AML-193 (cell line): ENCODE results near the gene NOM1.

Experiments used
- DNase-seq, 2 experiments: peaks; one replicate each; lab custom pipeline; 2025; lab: John Stamatoyannopoulos, UW

The NOM1 gene

DNA sequence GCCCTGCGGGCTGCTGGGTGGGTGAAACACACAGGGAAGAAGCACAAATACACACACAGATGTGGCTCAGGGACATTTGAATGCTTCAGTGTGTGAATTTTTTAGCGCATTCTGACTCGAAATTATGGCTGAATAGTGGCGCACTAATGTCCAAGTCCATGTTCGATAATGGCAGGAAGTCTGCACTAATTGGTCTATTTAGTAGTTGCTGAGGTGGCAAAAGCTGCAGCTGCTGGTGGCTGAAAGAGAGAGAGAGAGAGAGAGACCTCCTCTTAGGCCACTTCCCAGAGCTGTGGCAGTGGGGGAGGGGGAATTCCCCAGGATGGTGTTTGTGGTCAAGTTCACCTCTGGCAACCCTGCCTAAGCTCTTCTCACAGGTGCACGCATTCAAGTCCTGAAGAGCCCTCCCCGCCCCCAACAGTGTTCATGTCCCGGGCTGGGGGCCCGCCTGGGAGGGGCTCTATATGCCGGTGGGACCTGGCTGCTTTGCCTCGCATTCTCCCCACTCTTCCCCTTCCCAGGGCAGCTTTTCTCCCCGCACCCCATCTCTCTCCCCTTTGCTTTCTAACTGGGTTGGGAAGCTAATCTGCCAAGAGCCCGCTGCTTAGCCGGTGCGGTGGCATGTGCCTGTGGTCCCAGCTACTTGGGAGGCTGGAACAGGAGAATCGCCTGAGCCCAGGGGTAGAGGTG is 67.0 kb downstream of the NOM1 start:
- no peak for DNase-seq

DNA sequence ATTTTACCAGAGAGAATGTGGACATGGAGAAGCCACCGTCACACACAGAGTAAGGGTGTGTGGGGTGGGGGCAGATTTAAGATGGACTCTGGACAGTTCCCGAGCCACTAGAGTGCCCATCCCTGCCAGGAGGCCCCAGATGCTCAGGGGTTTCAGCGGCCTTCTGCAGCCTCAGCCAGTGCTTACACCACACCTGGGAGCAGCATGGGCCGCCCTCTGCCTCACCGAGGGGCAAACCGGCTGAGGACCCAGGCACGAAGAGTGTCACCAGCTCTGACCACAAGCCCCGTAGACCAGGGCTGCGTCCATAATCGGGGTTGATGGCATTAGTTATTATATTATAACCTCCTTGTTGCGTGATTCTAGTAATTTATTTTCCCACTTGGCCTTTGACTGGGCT is 67.6 kb downstream of the NOM1 start:
- DNase-seq = no peak

DNA sequence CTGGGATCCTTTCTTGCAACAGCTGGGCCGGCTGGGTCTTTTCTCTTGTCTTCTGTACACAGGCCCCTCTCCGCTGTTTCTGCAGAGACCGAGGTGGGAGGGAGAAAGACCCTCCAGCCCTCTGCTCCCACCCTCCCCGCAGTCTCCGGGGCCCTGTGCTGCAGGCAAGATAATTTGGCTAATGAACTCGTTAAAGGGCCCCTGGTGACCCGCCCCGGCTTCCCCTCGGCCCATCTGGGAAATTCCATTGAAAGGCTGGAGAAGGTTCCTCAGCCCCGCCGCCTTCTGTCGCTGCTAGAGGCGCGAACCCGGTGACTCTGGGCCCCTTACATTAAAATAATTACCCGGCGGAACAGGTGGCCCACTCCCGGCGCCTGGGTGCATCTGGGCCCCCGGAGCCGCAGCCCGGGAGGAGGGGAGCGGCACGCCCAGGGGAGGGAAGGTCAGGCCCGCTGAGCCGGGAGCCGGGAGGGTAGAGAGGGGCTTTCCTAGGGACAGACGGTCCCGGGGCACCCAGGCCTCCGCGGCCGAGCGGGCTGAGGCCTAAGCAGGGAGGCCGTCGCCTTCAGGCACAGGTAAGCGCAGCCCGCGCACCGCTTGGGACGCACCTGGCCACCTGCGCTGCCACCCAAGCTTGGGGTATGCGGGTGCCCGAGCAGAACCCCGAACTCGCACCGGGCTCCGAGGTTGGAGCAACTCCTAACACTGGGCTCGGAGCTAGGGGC is 68.3 kb downstream of the NOM1 start:
- no peak for DNase-seq

DNA sequence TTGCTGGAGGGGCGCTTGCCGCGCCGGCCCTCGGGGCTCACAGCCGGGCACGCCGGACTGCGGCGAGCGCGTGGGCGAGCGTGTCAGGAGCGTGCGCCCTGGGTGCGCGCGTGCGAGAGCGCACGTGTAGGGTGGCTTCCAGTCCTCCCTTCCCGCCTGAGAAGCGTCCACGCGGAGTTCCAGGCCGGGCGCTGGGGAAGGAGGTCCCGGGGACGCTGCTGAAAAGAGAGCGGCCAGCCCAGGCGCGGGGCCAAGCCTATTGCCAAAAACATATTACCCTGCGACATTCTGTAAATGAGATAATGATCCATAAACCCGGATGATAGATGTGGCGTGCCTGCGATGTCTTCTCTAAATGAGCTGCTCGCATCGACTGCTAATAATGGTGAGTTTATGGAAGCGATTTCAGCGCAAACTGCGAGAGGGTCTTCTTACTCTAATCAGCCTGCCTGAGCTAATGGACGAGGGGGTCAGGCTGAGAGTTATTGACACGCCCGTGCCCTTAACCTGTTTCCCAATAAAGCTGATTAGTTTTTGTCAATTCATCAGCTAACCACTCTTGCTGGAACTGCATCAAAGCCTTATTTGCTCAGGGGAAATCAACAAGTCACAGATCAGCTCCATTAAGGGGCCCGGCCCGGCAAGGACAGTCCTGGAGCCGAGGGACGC is 69.0 kb downstream of the NOM1 start:
- no peak for DNase-seq

DNA sequence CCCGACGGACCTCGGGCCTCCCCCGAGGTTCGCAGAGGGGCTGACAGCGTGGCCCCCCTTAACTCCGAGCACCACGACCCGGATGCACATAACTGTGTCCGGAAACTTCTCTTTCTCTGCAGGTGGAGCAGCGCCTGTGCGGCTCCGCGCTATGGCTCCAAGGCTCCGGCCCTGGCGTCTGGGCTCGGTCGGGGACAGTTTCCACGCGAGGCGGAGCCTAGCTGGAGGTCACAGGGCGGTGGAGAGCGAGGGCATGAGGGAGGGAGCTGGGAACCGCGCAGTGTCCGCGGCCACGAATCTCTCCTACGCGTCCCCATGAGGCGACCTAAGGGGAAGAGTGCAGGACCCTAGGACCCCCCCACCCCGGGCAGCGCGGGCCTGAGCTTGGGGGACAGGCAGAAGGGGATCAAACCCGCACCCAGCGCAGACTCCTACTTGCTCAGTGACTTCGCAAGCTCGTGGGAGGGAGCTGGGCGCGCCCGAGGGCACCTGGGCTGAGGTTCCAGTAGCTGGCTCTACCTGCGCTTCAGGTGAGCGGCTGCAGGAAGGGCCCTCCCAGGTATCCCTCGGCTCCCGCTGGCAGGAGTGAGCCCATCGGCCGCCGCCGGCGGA is 69.6 kb downstream of the NOM1 start:
- DNase-seq = no peak

DNA sequence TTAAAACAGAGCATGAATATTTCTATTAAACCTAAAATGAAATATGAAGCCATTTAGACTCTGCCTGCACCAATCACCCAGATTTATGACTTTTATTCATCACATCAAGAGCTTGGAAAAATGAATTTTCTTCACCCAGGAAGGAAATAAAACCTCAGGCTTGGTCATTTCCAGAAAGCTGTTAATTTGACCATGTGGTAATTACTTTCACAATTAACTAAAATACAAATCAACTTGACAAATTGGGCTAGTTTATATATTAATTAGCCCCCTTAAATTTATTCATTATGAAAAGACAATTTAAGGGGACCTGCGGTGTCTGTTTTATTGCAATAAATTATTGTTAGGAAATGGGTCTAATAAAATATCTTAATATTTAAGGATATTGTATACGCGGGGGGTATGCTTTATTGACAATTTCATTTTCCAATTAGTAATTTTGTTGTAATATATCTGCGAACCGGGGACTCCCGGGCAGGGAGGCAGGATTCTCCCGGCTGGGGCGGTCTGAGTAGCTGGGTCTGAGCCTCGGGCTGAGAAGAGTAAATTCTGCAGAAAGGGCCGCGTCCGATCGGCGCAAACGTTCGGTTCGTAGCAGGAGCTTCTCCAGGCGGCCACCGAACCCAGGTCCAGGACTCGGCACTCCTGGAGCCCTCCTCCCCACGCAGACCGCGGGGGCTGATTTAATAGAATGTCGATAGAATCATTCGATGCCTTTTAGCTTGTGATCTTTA is 70.4 kb downstream of the NOM1 start:
- DNase-seq = no peak

DNA sequence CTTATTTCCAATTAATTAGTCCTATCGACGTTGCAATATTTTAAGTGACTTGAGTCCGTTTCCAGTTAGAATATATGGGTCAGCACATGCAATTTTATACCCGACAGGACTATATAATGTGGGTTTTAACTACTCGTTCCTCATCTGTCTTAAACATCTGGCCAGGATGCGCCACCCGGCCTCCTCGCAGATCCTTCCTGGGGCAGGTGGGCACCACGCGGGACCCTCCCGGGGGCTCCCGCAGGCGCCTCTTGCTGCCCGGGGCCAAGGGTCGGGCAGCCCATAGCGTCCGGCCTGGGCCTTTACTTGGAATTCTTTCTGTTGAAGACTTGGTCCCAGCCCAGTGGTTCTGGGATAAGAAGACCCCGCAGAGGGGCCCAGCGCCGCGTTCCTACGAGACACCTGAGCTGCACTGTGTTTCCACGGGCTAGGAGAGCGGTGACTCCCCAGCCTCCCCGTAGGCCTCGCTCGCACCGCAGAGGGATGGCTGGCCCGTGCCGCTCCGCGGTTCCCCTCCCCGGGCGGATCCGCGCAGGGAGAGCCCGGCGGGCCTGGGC is 71.1 kb downstream of the NOM1 start:
- no peak for DNase-seq

DNA sequence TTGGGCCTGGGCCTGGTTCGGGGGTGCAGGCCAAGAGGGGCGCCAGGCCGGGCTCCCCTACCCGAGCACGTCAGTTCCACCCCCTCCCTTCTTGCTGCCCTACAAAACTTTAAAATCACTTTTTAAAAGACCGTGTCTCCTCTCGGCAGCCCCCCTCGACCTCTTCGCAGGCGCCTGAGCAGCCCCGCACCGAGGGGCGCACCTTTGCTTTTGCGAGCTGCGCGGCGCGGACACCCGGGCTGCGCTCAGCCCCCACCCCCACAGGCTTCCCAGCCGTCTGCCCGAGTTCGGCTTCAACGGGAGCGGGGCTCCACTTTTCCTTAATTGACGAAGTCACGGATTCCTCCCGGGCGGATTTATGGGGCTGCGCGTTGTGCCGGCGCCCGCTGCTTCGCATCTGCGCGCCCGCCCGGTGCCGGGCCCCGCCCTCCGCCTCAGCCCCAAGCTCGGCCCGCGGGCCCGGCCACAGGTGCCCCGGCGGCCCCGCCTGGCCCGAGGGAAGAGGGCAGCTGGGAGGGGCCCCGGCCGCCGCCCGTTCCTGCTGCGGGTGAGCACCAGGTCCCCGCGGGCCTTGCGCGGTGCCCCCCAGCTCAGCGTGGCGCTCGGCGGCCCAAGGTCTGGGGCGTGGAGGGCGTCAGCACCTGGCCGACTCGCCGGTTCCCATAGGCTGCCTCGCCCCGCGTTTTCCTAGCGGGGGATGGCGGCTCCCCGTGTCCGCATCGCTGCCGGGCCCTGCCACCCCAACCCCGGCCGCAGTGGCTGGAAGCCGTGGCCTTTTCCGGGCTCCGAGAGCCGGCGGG is 71.8 kb downstream of the NOM1 start:
- DNase-seq = no peak

DNA sequence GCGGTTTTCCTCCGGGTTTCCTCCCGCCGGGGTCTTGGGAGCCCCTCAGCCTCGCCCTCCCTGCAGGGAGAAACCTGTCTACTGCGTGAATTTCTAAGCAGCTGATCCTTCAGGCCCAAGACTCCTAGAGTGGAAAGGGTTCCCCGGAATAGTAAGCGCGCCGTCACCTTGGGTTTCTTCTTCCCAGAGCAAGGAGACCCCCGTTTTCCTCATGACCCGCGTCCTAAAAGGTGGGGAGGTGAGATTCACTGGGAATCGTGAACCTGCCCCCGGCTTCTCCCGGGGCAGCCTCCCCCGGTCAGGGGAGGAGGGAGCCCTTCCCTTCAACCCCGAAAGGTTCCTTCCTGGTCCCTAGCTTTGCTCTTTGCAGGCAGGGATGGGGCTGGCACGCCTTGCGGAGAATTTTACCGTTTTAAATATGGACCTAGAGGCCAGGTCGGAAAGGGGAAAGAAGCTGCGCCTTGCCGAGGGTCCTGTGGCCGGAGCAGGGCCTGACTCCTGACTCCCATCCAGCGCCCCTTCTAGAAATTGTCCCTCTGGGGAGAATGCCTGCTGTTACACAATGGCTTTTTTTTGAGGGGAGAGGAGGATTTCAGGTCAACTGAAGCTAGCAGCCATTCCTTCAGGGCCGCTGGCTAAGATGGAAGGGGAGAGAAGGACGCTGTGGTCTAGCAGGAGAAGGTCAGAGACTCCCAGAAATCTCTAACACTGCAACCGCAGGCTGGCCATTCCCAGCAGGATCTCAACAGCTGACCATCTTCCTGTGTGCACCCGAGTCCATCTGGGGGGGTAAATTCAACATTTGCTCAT is 72.6 kb downstream of the NOM1 start:
- no peak for DNase-seq
